Motor neuron (in vitro differentiated cells): Measurements from ENCODE around the gene XPR1. TPM values are rescaled to one million over a fixed set of nuclear protein-coding genes. Genes with fewer than 3 reads are reported as not detected.
A peak's percentile ranks its signal among the peaks of the same experiment; 100 is the strongest.
"Not testable (repeated sequence)": the region's sequence is repeated elsewhere in the genome, so short reads cannot be mapped to it uniquely, and the experiment has no call there.

ENCODE experiments used
- ATAC-seq, 8 experiments: fragments of 200-7000 bp; cut with Tn5 transposase; replicated peaks in 6 of 8; 2 replicates each; pipeline ENCODE4 v1.8.0; 2021; ENCODE audit warnings: mild to moderate bottlenecking in 8 of 8, moderate library complexity in 8 of 8
- H3K27ac ChIP-seq, 2 donors: fragments of 250-450 bp; sonication (Bioruptor Pico); 2 replicates each; pipeline ENCODE4 v1.9.0; 2021; ENCODE audit warnings: antibody characterized with exemption in 2 of 2, mild to moderate bottlenecking in 2 of 2, moderate library complexity in 1 of 2
- H3K4me1 ChIP-seq, 2 donors: fragments of 250-450 bp; sonication (Bioruptor Pico); replicated peaks in 1 of 2; 2 replicates each; pipeline ENCODE4 v1.6.1; 2021; ENCODE audit warnings: antibody characterized with exemption in 2 of 2, mild to moderate bottlenecking in 2 of 2, moderate library complexity in 1 of 2
- H3K4me3 ChIP-seq, 5 donors: fragments of 250-450 bp; sonication (Bioruptor Pico); 2 replicates each; pipeline ENCODE4 v1.9.0; 2021; ENCODE audit warnings: antibody characterized with exemption in 5 of 5, mild to moderate bottlenecking in 5 of 5, moderate library complexity in 4 of 5
- WGBS, 10 experiments: fragments of 450-650 bp; shearing (Covaris generic); methylation state at CpG; one replicate each; pipeline ENCODE4 v1.0.0; 2022; 5-methylcytosine and 5-hydroxymethylcytosine counted together
- in situ Hi-C, 9 experiments: fragments of 400-800 bp; cut with MboI; loops; one replicate each; pipeline ENCODE4 v1.15.0; 2021; ENCODE audit warnings: low sequenced_read_pairs in 9 of 9, low pct_unique_long_range_greater_than_20kb in 2 of 9; ENCODE audit not compliant: unreplicated experiment in 9 of 9
- total RNA-seq, 8 experiments: library from RNA; unstranded; fragments of 300-600 nt; gene quantifications; 2 replicates each; pipeline versions ENCODE4 v1.2.3 to v1.2.4, GENCODE V29; 2022

Gene XPR1
- total RNA-seq, 8 experiments from 2014 or later, result 24.0 to 162 (median 139) TPM

DNA sequence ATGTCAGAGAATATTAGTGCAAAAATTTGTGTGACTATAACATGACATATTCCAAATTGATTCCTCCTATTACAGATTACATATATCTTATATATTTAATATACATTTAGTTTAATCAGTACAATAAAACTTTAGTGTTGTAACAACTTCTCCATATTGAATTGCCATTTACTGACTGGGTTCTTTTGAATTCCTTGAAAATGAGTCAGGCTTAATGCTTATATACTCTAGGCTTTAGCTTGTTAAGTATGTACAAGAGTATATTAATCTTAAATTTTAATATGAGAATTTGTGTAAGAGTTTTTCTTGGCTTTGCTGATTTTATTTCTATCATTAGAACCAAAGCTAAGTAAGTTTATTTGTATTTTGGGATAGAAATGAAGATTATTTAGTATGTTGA, 40.3 kb downstream of the XPR1 start:
- H3K27ac ChIP-seq, result no peak overlapping the region
- H3K4me1 ChIP-seq, result no peaks in the 10 kb centered on the region
- in situ Hi-C loops, result loop anchor here in 1 of 9 experiments (25.0 kb wide), 1 partner anchor 90 kb away; no protein-coding TSS in a partner anchor
- ATAC-seq, result no peak
- H3K4me3 ChIP-seq, result no peak overlapping the region

DNA sequence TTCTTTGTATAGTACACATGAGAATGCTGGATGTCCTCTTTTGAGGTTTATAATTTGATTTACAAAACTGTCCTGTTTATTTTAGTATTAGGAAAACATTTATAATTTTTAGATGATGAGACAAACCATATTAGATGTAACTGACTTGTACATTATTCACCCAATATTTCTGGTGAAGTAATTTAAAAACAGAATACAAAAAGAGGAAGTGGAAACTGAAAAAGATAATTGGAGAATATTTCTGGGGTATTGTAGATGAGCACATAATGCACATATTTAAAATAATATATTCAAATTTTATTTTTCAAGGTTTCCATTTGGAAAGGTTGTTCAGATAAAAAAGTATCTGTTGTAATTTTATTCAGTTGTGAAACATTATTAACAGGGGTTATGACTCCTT, 40.7 kb downstream of the XPR1 start:
- Histone ChIP-seq H3K4me3 (no peak overlapping the region), H3K4me1 (no peaks in the 10 kb centered on the region), H3K27ac (no peak overlapping the region)
- in situ Hi-C loops, result loop anchor here in 1 of 9 experiments (25.0 kb wide), 1 partner anchor 90 kb away; no protein-coding TSS in a partner anchor
- no peak for ATAC-seq

DNA sequence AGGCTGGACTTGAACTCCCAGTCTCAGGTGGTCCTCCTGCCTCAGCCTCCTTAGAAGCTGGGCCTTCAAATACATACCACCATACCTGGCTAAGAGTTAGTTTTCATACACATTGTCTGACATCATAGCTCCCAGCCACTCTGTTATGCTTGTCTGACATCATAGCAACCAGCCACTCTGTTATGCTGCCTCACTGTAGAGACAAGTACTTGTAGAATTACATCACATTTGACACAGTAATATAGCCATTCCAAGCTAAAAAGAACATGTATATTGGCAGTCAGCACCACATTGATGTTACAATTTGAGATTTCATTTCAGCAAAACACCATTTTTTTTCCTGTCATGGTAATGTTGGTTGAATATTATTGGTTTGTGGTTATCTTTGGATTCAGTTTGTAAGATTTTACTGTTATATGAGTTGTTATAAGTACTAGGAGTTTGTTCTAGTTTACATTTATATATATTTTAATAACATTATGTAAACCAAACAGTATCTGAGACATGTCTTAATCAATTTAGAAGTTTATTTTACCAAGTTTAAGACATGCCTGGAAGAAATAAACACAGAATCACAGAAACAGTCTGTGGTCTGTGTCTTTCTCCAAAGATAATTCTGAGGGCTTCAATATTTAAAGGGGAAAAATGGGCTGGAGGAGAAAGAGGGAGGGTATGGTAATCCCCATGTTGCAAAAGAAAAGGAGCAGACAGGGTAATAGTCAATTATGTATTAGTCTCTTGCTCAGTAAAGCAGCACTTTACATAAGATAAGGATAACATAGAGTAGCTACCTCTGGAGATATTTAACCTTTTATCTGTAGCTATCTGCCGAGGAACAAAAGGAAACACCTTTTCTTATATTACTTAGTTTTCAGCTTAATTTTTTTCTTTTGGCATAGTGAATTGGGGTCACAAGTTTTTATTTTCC, 43.0 kb downstream of the XPR1 start:
- ATAC-seq, result peak in 4 of 8 experiments; percentile 18 to 58 (median 32)
- Histone ChIP-seq H3K4me1 (no peaks in the 10 kb centered on the region), H3K27ac (no peak overlapping the region), H3K4me3 (no peak overlapping the region)
- WGBS, 10 experiments, result 0 to 50% (median 6%) methylated on average over 1 of the region's 1 CpG; no CpG with 5 or more reads in 2 of the 10 experiments
- in situ Hi-C loops, result loop anchor here in 1 of 9 experiments (25.0 kb wide), 1 partner anchor 87 kb away; no protein-coding TSS in a partner anchor

DNA sequence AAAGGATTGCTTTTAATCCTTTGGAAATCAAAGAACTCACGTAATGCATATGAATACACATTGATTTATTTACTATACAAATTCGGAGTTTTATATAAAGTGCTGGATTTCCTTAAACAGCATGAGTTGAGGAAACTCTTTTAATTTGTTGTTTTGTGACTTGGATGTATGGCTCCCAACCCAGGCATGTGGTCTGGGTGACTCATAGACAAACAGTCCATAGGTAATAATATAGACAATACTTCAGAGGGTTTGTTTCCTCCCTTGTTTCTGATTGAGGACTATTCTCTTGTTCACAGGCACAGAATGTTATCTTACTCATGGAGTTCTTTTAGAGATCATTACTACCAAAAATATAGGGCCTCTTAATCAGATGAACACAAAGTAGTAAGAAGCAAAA, 43.8 kb downstream of the XPR1 start:
- peak in 1 of 8 experiments; percentile 45 for ATAC-seq
- in situ Hi-C loops, result no loop called here
- no peak overlapping the region for H3K4me3 ChIP-seq
- WGBS, 10 experiments, result 60 to 100% (median 79%) methylated on average over 2 of the region's 2 CpGs; no CpG with 5 or more reads in 2 of the 10 experiments
- no peaks in the 10 kb centered on the region for H3K4me1 ChIP-seq
- H3K27ac ChIP-seq, result no peak overlapping the region

DNA sequence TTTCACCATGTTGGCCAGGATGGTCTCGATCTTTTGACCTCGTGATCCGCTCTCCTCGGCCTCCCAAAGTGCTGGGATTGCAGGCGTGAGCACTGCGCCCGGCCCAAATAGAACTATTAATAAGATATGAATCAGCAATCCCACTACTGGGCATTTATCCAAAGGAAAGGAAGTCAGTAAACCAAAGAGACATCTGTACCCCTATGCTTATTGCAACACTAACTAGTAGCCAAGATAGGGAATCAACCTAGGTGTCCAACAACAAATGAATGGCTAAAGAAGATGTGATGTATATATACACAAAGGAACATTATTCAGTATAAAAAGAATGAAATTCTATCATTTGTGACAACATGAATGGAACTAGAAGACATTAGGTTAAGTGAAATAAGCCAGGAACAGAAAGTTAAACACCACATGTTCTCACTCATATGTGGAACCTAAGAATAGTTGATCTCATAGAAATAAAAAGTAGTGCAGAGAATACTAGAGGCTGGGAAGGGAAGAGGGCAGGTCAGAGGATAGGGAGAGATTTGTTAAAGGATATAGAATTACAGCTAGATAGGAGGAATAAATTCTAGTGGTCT, 48.8 kb downstream of the XPR1 start:
- Histone ChIP-seq H3K4me1 (no peaks in the 10 kb centered on the region), H3K27ac (no peak overlapping the region), H3K4me3 (no peak overlapping the region)
- in situ Hi-C loops, result no loop called here
- 93 to 100% (median 98%) methylated on average over 3 to 7 of the region's 7 CpGs; no CpG with 5 or more reads in 5 of the 10 experiments for WGBS, 10 experiments
- ATAC-seq, result no peak

DNA sequence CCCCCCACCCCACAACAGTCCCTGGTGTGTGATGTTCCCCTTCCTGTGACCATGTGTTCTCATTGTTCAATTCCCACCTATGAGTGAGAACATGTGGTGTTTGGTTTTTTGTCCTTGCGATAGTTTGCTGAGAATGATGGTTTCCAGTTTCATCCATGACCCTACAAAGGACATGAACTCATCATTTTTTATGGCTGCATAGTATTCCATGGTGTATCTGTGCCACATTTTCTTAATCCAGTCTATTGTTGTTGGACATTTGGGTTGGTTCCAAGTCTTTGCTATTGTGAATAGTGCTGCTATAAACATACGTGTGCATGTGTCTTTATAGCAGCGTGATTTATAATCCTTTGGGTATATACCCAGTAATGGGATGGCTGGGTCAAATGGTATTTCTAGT, 51.3 kb downstream of the XPR1 start:
- in situ Hi-C loops, result not testable (repeated sequence)

DNA sequence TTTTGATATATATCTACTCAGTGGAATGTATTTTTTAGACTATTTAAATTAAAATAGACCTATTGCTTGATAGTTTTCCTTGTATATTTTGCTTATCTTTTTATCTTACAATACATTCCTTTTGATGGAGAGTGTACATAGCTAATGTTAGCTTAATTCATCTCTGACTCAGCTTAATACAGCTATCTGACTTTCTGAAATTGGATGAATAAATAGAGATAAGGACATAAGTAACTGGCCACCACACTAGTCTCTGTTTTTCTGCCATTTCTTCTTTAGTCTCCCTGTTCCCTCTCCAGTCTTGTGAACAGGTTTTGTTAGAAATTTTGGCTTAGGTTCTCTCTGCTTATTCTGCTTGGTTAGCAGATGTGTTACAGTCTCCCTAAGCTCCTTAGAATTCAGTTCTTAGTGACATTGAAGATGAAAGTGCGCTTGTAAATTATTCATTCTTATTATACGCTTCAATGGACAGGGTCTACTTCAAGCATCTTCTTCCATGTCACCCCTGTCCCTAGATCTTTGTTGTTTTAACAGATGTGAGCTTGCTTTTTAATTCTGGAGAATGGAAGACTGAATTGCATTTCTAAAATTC, 59.6 kb downstream of the XPR1 start:
- peak in 5 of 8 experiments; percentile 23 to 65 (median 52) for ATAC-seq
- H3K27ac ChIP-seq, result no peak overlapping the region
- no peak overlapping the region for H3K4me3 ChIP-seq
- 10 to 100% (median 52%) methylated on average over 1 to 2 of the region's 2 CpGs; no CpG with 5 or more reads in 2 of the 10 experiments for WGBS, 10 experiments
- H3K4me1 ChIP-seq, result peaks cover 4 to 12% of the 10 kb centered on the region in 2 donors
- in situ Hi-C loops, result no loop called here

More for the DNA sequence above, 51.3 kb downstream of the XPR1 start:
- not testable (repeated sequence) for H3K27ac ChIP-seq, ATAC-seq, H3K4me3 ChIP-seq, H3K4me1 ChIP-seq
- no CpG with 5 or more reads among the region's 3 CpGs for WGBS, 10 experiments

DNA sequence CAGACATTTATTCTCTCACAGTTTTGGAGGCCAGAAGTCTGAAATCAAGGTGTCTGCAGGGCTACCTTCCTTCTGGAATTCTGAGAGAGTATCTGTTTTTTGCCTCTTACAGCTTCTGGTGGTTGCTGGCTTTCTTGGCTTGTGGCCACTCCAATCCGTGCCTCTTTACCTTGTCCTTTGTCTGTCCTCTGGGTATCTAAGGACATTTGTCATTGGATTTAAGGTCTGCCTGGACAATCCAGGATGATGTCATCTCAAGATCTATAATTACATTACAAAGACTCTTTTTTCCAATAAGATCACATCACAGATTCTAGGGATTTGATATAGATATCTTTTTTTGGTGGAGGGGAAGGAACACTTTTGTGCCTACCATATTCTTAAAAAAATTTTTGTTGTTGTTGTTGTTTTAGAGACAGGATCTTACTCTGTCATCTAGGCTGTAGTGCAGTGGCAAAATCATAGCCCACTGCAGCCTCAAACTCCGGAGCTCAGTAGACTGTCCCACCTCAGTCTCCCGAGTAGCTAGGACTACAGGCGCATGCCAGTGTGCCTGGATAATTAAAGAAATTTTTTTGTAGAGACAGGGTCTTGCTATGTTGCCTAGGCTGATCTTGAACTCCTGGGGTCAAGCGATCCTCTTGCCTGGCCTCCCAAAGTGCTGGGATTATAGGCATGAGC, 61.9 kb downstream of the XPR1 start:
- no peak for ATAC-seq
- Histone ChIP-seq H3K4me1 (peaks cover 4 to 12% of the 10 kb centered on the region in 2 donors), H3K4me3 (no peak overlapping the region), H3K27ac (no peak overlapping the region)
- in situ Hi-C loops, result no loop called here
- 29 to 100% (median 96%) methylated on average over 1 to 5 of the region's 5 CpGs; no CpG with 5 or more reads in 1 of the 10 experiments for WGBS, 10 experiments

DNA sequence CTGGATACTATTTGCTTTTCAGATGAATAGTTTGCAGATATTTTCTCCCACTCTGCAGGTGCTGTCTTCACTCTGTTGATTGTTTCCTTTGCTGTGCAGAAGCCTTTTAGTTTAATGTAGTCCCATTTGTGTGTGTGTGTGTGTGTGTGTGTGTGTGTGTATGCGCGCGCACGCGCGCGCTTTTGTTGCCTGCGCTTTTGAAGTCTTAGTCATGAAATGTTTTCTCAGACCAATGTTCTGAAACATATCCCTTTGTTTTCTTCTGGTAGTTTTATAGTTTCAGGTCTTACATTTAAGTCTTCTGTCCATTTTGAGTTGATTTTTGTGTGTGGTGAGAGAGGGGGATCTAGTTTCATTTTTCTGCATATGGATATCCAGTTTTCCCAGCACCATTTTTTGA, 63.5 kb downstream of the XPR1 start:
- 86 to 100% (median 93%) methylated on average over 1 to 8 of the region's 8 CpGs; no CpG with 5 or more reads in 3 of the 10 experiments for WGBS, 10 experiments
- no peak overlapping the region for H3K27ac ChIP-seq
- H3K4me1 ChIP-seq, result peaks cover 4 to 12% of the 10 kb centered on the region in 2 donors
- in situ Hi-C loops, result no loop called here
- ATAC-seq, result no peak
- no peak overlapping the region for H3K4me3 ChIP-seq

DNA sequence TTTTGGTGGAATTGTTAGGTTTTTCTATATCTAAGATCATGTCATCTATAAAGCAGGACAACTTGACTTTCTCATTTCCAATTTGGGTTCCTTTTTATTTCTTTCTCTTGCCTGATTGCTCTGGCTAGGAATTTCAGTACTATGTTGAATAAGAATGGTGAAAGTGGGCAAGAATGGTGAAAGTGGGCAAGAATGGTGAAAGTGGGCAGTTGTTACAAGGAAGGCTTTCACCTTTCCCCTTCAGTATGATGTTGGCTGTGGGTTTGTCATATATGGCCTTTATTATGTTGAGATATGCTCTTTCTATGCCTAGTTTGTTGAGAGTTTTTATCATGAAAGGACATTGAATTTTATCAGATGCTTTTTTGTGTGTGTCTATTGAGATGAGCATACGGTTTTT, 64.5 kb downstream of the XPR1 start:
- H3K4me1 ChIP-seq, result peaks cover 3 to 9% of the 10 kb centered on the region in 2 donors
- 89 to 100% (median 100%) methylated on average over 1 of the region's 1 CpG; no CpG with 5 or more reads in 3 of the 10 experiments for whole genome bisulfite sequencing, 10 experiments
- H3K27ac ChIP-seq, result no peak overlapping the region
- ATAC-seq, result no peak
- H3K4me3 ChIP-seq, result no peak overlapping the region
- in situ Hi-C loops, result no loop called here

DNA sequence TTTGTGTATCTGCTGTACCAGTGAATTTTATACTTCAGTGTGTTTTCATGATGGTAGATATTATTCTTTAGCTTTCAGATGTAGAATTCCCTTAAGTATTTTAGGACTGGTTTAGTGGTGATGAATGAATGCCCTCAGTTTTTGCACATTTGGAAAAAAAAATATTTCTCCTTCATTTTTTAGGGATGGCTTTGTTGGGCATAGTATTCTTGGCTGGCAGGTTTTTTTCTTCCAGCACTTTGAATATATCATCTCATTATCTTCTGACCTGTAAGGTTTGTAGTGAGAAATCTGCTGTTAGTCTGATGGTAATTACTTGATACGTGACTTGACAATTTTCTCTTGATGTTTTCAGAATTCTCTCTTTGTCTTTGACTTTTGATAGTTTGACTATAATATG, 66.8 kb downstream of the XPR1 start:
- no peak for ATAC-seq
- WGBS, 10 experiments, result 89 to 100% (median 100%) methylated on average over 1 of the region's 1 CpG; no CpG with 5 or more reads in 3 of the 10 experiments
- Histone ChIP-seq H3K4me3 (no peak overlapping the region), H3K4me1 (no peaks in the 10 kb centered on the region), H3K27ac (no peak overlapping the region)
- in situ Hi-C loops, result no loop called here

DNA sequence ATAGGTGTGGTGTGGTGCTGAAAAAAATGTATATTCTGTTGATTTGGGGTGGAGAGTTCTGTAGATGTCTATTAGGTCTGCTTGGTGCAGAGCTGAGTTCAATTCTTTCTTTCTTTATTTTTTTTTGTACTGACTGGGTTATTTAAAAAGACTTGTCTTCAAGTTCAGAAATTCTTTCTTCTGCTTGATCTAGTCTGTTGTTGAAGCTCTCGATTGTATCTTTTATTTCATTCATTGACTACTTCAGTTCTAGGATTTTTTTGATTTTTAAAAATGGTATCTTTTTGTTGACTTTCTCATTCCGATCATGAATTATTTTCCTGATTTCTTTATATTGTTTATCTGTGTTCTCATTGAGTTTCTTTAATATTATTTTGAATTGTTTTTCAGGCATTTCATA, 70.6 kb downstream of the XPR1 start:
- H3K4me1 ChIP-seq, ATAC-seq, H3K27ac ChIP-seq, in situ Hi-C loops, H3K4me3 ChIP-seq: not testable (repeated sequence)
- 73 to 100% (median 93%) methylated on average over 1 to 2 of the region's 2 CpGs for WGBS, 10 experiments

DNA sequence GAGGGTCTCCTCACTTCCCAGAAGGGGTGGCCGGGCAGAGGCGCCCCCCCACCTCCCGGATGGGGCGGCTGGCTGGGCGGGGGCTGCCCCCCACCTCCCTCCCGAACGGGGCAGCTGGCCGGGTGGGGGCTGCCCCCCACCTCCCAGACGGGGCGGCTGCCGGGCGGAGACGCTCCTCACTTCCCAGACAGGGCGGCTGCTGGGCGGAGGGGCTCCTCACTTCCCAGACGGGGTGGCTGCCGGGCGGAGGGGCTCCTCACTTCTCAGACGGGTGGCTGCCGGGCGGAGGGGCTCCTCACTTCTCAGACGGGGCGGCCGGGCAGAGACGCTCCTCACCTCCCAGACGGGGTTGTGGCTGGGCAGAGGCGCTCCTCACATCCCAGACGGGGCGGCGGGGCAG, 78.9 kb downstream of the XPR1 start:
- in situ Hi-C loops, ATAC-seq, H3K4me1 ChIP-seq, H3K4me3 ChIP-seq, H3K27ac ChIP-seq: not testable (repeated sequence)
- no CpG with 5 or more reads among the region's 30 CpGs for WGBS, 10 experiments
